Measurements from ENCODE around the gene CAMP.

Gene CAMP

GRCh38 chr3:48222616-48223513, at the start of gene CAMP:
Gene CAMP, plus strand, starts transcription at chr3:48223495. Its CDS starts 17 bp downstream, at chr3:48223512.
- no peaks in the 10 kb centered on the region for H3K4me1 ChIP-seq (ENCODE audit: insufficient read depth, low read length)
- H3K9ac ChIP-seq (ENCODE audit: low read depth, low read length): no peak within 1 kb of the TSS
- no peaks in the 10 kb centered on the region for H3K36me3 ChIP-seq (ENCODE audit: insufficient read depth, low read length)
- no peaks in the 10 kb centered on the region for H3K9me3 ChIP-seq (ENCODE audit: control insufficient read depth, insufficient read depth, low read length)

- Histone ChIP-seq H3K36me3 (ENCODE audit: insufficient read depth, low read length) (peaks cover 62% of the 10 kb centered on the region), H3K9ac (ENCODE audit: low read depth, low read length) (no peak overlapping the region)
These were observed 45.2 kb upstream of the CAMP start for GRCh38 chr3:48178072-48178471.

GRCh38 chr3:48180021-48180420, 43.3 kb upstream of the CAMP start:
- H3K36me3 ChIP-seq (ENCODE audit: insufficient read depth, low read length): peaks cover 63% of the 10 kb centered on the region
- H3K4me1 ChIP-seq (ENCODE audit: insufficient read depth, low read length): no peaks in the 10 kb centered on the region
- no peaks in the 10 kb centered on the region for H3K9me3 ChIP-seq (ENCODE audit: control insufficient read depth, insufficient read depth, low read length)
- H3K9ac ChIP-seq (ENCODE audit: low read depth, low read length): no peak overlapping the region

More at GRCh38 chr3:48178072-48178471, 45.2 kb upstream of the CAMP start:
- no peaks in the 10 kb centered on the region for H3K9me3 ChIP-seq (ENCODE audit: control insufficient read depth, insufficient read depth, low read length)
- H3K4me1 ChIP-seq (ENCODE audit: insufficient read depth, low read length): no peaks in the 10 kb centered on the region

GRCh38 chr3:48180531-48181253, 42.6 kb upstream of the CAMP start:
- no peak overlapping the region for H3K9ac ChIP-seq (ENCODE audit: low read depth, low read length)
- no peaks in the 10 kb centered on the region for H3K9me3 ChIP-seq (ENCODE audit: control insufficient read depth, insufficient read depth, low read length)
- H3K36me3 ChIP-seq (ENCODE audit: insufficient read depth, low read length): peaks cover 64% of the 10 kb centered on the region
- H3K4me1 ChIP-seq (ENCODE audit: insufficient read depth, low read length): no peaks in the 10 kb centered on the region

- H3K9ac ChIP-seq (ENCODE audit: low read depth, low read length): no peak overlapping the region
- H3K9me3 ChIP-seq (ENCODE audit: control insufficient read depth, insufficient read depth, low read length): no peaks in the 10 kb centered on the region
- peaks cover 42% of the 10 kb centered on the region for H3K36me3 ChIP-seq (ENCODE audit: insufficient read depth, low read length)
- no peaks in the 10 kb centered on the region for H3K4me1 ChIP-seq (ENCODE audit: insufficient read depth, low read length)
These were observed 39.0 kb upstream of the CAMP start for GRCh38 chr3:48184299-48184698.

GRCh38 chr3:48185129-48185528, 38.2 kb upstream of the CAMP start:
- no peak overlapping the region for H3K9ac ChIP-seq (ENCODE audit: low read depth, low read length)
- H3K36me3 ChIP-seq (ENCODE audit: insufficient read depth, low read length): peaks cover 38% of the 10 kb centered on the region
- no peaks in the 10 kb centered on the region for H3K9me3 ChIP-seq (ENCODE audit: control insufficient read depth, insufficient read depth, low read length)
- H3K4me1 ChIP-seq (ENCODE audit: insufficient read depth, low read length): no peaks in the 10 kb centered on the region

GRCh38 chr3:48186631-48187300, 36.5 kb upstream of the CAMP start:
- Histone ChIP-seq H3K4me1 (ENCODE audit: insufficient read depth, low read length) (peaks cover 10% of the 10 kb centered on the region), H3K9ac (ENCODE audit: low read depth, low read length) (peak overlapping the region; percentile 80), H3K9me3 (ENCODE audit: control insufficient read depth, insufficient read depth, low read length) (no peaks in the 10 kb centered on the region), H3K36me3 (ENCODE audit: insufficient read depth, low read length) (peaks cover 38% of the 10 kb centered on the region)

- H3K36me3 ChIP-seq (ENCODE audit: insufficient read depth, low read length): peaks cover 34% of the 10 kb centered on the region
- H3K9me3 ChIP-seq (ENCODE audit: control insufficient read depth, insufficient read depth, low read length): no peaks in the 10 kb centered on the region
- peaks cover 10% of the 10 kb centered on the region for H3K4me1 ChIP-seq (ENCODE audit: insufficient read depth, low read length)
- peak overlapping the region; percentile 80 for H3K9ac ChIP-seq (ENCODE audit: low read depth, low read length)
These were observed 36.1 kb upstream of the CAMP start for GRCh38 chr3:48187301-48187578.

- Histone ChIP-seq H3K4me1 (ENCODE audit: insufficient read depth, low read length) (peaks cover 10% of the 10 kb centered on the region), H3K9ac (ENCODE audit: low read depth, low read length) (peak overlapping the region; percentile 80), H3K9me3 (ENCODE audit: control insufficient read depth, insufficient read depth, low read length) (no peaks in the 10 kb centered on the region), H3K36me3 (ENCODE audit: insufficient read depth, low read length) (peaks cover 29% of the 10 kb centered on the region)
These were observed 35.6 kb upstream of the CAMP start for GRCh38 chr3:48187579-48188265.

- peaks cover 10% of the 10 kb centered on the region for H3K4me1 ChIP-seq (ENCODE audit: insufficient read depth, low read length)
- peaks cover 21% of the 10 kb centered on the region for H3K36me3 ChIP-seq (ENCODE audit: insufficient read depth, low read length)
- H3K9ac ChIP-seq (ENCODE audit: low read depth, low read length): peak within 1 kb of the TSS; percentile 80
- H3K9me3 ChIP-seq (ENCODE audit: control insufficient read depth, insufficient read depth, low read length): no peaks in the 10 kb centered on the region
These were observed 34.8 kb upstream of the CAMP start, which contains the start of gene CDC25A for GRCh38 chr3:48188266-48189201. Gene CDC25A, minus strand, starts transcription at chr3:48188417. Its CDS starts 470 bp downstream, at chr3:48187947.

- H3K4me1 ChIP-seq (ENCODE audit: insufficient read depth, low read length): peaks cover 10% of the 10 kb centered on the region
- H3K9me3 ChIP-seq (ENCODE audit: control insufficient read depth, insufficient read depth, low read length): no peaks in the 10 kb centered on the region
- peaks cover 13% of the 10 kb centered on the region for H3K36me3 ChIP-seq (ENCODE audit: insufficient read depth, low read length)
- H3K9ac ChIP-seq (ENCODE audit: low read depth, low read length): no peak overlapping the region
These were observed 34.0 kb upstream of the CAMP start for GRCh38 chr3:48189321-48189720.

GRCh38 chr3:48190911-48191310, 32.4 kb upstream of the CAMP start:
- Histone ChIP-seq H3K36me3 (ENCODE audit: insufficient read depth, low read length) (peaks cover 1% of the 10 kb centered on the region), H3K9me3 (ENCODE audit: control insufficient read depth, insufficient read depth, low read length) (no peaks in the 10 kb centered on the region), H3K9ac (ENCODE audit: low read depth, low read length) (peak overlapping the region; percentile 9; the same call in 1 of the 2 replicates), H3K4me1 (ENCODE audit: insufficient read depth, low read length) (peaks cover 10% of the 10 kb centered on the region)

- no peaks in the 10 kb centered on the region for H3K36me3 ChIP-seq (ENCODE audit: insufficient read depth, low read length)
- no peaks in the 10 kb centered on the region for H3K9me3 ChIP-seq (ENCODE audit: control insufficient read depth, insufficient read depth, low read length)
- H3K4me1 ChIP-seq (ENCODE audit: insufficient read depth, low read length): peaks cover 16% of the 10 kb centered on the region
- H3K9ac ChIP-seq (ENCODE audit: low read depth, low read length): no peak overlapping the region
These were observed 28.7 kb upstream of the CAMP start for GRCh38 chr3:48194446-48195071.
